UCSD-AML1 (cell line): ENCODE data around the gene PVALEF.
A peak's percentile ranks its signal among the peaks of the same experiment; 100 is the strongest.

Experiments used
- DNase-seq: peaks from one replicate; lab custom pipeline; 2025; ENCODE audit not compliant: unreplicated experiment; lab: John Stamatoyannopoulos, UW

PVALEF gene

DNA sequence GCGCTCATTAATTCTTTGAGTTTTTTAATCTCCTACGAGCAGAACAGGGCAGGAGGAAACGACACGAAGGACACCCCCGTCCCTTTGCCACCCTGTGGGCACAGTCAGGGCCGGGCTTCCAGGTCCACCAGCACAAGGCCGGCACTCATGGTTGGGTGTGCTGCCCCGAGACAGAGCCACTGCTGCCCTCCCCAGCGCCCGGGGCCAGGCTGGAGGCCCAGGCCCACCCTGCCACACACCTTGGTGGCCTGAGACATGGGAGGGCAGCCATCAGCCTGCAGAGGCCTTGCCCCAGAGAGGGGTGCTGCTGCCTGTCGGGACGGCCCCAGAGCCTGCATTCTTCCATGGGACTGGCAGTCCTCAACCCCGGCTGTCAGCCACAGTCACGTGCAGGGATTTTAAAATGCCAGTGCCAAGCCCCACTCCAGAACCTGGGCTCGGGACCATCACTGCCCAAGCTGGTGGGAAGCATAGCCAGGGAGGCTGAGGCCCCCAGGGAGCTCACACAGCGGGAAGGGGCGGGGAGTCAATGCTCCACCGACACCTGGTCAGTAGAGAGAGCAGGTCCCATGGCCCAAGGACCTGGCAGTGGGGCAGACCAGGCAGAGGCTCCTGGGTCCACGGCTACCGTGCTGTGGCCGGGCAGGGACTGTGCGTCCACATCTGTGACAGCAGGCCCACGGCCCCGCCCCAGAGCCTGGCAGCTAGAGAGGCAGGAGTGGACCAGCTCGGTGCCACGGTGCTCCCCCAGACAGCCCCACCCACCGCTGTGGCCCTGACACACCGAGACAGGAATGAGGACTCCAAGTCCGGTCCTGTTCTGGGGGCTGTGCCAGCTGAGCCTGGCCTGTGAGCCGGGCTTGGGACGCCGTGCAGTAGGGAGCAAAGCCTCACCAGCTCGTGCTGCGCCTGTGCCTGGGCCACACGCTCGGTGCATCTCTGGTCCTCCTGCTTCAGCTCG lies 29.9 kb downstream of the PVALEF start:
- DNase-seq, result no peak

DNA sequence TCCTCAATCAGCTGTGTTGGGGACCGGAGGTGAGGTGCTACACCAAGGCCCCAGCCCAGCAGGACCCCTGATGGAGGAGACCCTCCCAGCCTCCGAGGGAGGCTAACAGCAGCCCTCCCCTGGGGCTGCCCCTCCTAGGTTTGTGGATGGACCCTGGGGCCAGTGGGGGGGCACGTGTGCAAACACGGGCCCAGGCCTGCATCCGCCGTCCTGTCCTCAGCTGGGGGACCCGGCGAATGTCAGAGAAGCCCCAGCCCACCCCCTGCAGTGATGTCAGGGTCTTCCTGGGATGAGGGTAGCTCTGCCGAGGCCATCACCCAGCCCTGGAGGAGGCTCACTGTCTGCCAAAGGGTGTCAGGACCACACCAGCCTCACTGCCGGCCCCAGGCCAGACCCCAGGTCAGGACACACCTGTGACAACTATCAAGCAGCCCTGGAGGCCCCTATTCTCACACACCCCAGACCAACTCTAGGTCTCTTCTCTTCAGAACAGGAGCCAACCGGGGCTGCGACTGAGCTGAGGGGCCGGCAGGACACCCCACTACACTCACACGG lies 30.7 kb downstream of the PVALEF start:
- DNase-seq, result no peak

DNA sequence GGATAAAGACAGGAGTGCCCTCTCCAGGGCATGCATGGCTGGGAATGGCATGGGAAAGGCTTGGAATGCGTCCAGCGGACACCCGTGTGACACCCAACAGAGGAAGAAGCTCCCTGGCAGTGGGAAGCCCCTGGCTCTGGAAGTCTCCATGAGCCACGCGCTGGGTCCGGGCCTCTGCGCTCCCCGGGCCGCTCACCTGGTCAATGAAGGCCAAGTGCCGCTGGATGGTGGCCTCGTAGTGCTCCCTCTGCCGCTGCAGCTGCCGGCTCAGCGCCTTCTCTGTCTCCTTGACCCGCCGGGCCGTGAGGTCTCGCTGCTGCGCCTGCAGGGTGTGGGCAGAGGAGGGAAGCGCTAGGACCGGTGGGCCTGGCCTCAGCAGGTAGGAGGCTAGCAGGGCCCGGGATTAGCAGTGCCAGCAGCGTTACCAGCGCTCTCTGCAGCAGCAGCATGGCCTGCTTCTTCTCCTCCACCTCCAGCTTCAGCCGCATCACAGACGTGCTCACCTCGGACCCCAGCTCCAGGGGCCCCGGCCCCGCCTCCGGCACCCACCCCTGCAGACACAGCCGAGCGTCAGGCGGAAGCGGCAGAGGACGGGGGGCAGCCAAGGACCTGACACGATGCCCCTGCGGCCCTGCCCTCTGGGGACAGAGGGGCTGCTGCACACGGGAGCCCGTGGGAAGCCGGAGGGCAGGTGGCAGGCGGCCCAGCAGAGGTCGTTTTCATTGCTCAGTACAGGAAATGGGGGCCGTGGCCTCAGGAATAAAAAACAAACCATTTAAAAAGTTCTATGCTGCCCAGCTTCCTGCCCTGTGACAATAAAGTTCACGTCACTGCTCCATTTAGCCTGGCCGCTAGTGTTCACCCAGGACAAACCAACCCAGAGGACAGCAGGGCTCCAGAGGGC lies 31.4 kb downstream of the PVALEF start:
- DNase-seq, result no peak

DNA sequence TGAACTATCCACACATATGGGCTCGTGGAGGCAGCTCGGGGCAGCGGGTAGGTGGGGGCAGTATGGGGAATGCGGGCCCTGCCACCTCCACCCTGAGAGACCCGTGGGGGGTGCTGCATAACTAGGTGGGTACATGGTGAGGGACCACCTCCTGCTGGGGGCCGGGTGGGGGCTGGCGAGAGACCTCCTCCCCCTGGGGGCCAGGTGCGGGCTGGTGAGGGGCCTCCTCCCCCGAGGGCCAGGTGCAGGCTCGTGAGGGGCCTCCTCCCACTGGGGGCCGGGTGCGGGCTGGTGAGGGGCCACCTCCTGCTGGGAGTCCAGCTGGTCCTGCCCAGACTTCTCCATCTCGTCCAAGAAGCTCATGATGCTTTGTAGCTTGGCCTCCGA lies 32.1 kb downstream of the PVALEF start:
- DNase-seq, result no peak

DNA sequence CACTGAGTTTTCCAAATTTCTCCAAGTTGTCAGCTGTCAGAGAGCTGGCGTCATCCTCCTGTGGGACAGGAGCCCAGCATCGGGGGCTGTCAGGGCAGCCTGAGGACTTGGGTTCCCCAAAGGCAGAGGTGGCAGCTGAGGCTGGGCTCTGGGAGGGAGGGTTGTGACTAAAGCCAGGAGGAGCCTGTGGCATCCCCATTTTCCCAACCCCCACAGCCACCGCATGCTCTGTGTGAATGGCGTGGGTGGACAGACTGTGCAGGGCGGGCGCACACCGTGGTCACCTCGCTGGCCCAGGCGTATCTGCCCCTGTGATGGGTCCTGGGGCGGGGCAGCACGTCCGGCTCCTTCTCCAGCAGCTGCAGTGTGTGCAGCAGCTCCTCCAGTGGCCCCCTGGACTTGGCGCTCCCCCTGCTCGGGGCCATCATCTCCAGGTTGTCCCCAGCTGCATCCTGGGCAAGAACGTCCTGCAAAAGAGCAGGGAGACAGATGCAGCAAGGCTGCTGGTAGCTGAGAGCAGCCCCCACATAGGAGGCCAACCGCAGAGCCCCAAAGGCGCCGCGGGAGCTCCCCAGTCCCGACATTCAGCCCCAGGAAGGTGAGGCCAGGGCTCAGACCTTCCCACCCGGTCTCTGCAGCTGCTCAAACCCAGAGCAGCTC lies 32.7 kb downstream of the PVALEF start:
- DNase-seq, result no peak

DNA sequence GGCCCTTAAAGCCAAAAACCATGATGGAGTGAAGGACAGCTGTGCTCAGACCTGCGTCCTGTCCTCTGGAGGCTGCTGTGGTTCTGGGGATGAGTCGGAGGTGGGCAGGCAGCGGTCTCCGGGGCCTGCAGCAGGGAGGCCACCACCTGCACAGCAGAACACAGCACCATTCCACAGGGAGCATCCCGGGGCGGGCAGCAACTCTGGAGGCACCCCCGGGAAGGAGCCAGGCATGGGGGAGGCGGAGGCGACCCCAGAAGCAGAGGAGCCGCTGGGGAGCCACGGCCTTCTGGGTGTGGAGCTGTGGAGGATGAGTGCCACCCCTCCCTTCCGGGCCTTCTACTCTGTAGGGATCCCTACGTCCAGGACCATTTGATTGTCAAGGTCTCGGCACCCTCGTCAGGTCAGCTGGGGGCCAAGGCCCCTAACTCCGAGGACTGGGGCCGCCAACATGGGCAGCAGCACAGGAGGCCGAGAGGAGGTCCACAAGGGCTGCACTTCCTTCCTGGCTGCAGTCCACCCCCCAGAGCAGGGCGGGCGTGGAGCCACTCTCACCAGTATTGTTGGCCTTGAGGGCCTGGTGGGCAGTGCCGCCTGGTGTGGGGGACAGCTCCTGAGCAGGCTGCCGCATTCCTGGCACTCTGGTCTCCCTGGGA lies 33.6 kb downstream of the PVALEF start:
- no peak for DNase-seq

DNA sequence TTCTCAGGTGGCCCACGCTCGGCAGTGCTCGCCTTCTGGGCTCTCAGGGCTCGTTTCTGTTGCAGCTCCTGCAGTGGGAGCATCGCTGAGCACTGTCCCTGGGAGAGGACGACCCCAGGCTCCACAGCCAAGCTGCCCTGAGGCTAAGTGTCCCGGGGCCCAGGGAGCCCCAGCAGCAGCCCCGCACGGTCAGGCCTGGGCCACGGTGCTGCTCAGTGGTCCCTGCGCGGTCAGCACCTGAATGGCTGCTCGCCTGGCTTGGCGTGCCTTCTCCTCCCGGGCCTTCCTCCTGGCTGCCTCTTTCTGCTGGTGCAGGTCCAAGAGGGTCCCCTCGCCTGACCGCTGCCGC lies 34.1 kb downstream of the PVALEF start:
- DNase-seq, result no peak

DNA sequence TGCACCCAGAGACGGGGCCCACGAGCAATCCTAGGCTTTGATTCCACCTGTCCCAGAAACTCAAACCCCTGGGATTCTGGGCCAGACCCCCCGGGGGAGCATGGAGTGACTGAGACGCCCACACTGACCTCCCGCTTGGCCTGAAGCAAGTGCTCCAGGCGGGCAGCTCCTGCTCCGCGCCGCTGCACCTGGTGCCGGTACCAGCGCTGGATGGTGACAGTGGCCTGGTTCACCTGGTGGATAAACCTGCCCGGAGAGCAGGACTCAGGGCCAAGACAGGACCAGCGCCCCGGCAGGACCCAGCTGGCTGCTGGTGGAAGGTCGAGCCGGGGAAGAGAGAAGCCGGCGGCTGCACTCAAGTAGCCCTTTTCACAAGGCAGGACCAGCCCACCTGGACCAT lies 34.9 kb downstream of the PVALEF start:
- no peak for DNase-seq

DNA sequence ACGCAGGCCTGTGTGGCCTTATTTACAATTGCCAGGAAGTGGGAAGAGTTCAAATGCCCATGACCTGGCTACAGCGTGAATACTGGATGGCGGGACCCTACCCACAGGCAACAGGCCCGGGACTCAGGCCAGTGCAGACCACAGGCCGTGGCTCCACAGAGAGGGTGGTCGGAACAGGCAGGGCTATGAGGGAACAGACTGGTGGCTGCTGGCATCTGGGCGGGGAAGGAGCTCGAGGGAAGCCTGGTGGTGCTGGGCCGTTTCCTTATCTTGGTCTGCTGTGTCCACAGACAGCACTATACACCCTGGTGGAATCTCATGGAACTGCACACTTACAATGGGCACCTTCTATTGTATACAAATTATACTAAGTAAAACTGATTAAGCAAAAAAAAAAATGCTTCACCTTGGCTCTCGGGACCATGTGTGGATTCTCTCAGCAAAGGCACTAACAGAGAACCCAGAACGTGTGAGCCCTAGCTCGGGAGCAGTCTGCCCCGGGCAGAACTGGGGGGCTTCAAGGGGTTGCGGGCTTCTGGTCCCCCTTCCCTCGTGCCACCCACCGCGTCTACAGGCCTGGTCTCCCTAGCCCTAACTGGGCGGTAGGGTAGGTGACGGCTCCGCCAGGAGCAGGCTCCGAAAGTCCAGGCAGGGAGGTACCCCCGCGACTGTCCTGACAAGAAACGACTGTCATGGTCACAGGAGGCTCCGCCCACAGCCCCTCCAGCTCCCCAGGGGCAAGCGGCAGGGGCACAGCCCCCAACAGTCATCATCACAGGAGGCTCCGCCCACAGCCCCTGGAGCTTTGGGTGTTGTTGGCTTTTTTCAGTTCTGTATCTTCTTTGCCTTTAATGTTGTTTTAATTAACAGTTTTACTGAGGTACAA lies 35.6 kb downstream of the PVALEF start:
- DNase-seq, result peak; percentile 74

DNA sequence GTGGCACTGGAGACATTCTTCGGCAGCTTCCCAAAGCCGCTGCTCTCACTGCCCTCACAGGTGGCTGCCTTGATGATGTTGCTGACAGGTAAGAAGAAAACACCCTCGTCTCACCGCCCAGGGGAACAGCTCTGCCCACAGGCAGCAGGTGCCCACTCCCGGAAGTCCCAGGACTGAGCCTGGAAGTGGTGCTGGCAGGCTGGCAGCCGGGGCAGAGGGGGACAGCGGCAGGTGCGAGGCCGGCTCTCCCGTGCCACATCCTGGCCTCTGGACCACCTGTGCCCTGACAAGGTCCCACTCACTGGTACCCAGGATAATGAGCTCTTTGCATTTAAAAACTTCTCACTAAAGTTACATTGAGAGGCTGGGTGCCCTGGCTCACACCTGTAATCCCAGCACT lies 37.0 kb downstream of the PVALEF start:
- DNase-seq, result no peak

DNA sequence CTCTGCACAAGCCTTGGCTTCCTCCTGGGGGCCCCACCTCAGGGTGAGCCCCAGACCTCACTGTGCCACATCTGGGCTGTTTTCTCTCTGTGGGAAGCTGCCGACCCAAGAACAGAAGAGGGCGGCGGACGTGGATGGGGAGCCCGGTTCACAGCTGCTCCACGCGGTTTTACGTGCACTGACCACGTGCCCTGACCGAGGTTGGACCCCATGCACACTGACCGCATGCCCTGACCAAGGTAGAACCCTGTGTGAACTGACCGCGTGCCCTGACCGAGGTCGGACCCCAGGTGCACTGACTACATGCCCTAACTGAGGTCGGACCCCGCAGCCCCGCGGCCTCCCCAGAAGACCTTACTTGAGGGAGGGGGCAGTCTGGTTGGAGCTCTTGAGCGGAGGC lies 37.8 kb downstream of the PVALEF start:
- DNase-seq, result no peak

DNA sequence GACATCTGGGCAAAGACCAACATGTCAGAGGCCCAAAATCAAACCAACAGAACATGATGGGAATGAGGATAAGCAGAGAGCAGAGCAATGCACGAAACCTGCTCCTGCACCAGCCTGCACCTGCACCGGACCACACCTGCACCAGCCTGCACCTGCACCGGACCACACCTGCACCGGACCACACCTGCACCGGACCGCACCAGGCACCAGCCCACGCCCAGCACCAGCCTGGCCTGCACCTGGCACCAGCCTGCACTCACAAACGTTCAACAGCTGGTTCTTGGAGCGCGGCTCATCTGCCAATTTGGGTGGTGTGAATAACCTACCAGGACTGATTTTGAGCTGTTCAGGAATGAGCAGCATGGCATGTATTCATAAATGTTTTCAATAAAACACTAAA lies 39.3 kb downstream of the PVALEF start:
- DNase-seq, result no peak

DNA sequence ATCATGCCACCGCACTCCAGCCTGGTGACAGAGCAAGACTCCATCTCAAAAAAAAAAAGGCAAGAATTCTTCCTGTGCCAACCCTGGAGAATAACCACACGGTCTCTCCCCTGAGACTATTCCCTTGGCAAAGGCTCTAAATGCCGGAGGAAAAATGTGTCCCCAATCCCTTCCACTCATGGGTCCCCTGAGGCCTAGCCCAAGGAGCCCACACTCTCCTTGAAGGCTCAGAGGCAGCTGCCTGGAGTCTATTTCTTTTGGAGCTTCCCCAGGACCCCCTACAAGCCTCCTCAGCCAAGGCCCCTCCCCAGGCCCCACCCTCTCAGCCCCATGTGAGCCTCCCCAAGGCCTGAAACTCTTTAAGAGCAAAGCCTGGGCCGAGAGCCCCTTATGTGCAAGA lies 40.9 kb downstream of the PVALEF start:
- no peak for DNase-seq

DNA sequence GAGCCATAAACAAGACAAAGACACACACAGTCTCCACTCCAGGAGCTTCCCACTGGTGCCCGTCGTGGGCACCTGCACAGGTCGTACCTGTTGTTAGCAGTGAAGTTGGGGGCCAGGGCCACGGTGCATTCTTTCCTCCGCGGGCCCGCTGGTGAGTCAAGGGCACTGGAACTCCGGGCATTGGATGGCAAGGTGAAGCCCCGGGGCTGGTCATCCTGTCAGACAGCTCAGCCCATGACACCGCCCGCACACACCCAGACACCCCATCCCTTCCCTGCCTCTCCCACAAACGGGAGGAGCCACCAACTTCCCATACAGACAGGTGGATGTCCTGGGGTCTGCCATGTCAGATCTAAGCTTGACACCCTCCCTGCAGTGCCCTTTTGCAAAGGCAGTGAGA lies 41.4 kb downstream of the PVALEF start:
- no peak for DNase-seq

DNA sequence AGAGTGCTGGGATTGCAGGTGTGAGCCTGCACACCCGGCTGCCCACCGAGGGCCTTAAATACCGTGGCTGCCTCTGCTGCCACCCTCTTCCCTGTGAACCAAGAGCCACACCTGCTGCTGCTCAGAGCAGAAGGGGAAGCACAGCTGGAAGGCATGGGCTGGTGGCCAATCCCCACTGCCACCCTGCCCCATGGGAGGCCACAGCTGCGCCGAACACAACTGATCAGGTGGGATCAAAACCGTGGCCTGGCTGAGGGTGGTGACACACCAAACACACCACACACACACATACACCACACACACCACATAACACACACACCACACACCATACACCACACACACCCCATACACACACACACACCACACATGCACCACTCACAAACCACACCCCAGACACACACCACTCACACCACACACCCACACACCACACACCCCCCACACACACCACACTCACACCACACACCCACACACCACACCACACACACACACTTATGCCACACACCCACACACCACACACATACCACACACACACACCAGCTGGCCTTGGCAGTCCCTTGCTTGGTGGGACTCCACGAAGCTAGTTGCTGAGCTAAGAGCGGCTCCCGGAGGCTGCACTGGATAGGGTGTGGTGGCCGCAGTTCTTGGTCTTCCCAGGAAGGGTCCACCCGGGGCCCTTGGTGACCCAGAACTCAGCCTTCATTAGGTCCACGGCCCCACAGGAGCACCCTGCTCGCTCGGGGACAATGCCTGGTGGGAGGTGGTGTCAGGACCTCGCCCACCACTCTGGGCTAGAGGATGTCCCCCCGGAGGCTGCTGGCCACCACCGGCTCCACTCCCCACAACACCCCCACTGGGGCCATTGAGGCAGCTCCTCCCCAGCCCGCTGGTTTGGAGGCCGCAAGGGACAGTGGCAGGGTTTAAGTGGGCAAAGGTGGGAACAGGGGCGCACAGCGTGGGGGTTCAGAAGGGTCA lies 42.6 kb downstream of the PVALEF start:
- DNase-seq, result no peak

DNA sequence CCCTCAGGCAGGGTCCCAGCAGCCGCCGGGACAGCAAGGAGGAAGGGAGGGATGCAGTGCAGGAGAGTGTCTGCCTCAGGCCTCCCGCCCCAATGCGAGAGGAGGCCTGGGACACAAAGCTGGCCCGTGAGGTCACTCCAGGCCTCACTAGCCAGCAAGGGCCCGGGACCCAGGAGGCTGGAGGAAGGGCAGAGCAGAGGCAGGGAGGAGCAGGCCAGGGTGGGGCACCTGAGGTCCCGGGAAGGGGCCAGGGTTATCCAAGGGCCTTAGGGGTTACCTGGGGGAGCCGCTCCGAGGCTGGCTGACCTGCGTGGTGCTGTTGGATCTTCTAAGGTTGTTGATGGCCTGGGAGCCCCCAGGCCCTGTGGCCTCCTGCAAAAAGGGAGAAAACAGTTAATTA lies 43.3 kb downstream of the PVALEF start:
- no peak for DNase-seq

DNA sequence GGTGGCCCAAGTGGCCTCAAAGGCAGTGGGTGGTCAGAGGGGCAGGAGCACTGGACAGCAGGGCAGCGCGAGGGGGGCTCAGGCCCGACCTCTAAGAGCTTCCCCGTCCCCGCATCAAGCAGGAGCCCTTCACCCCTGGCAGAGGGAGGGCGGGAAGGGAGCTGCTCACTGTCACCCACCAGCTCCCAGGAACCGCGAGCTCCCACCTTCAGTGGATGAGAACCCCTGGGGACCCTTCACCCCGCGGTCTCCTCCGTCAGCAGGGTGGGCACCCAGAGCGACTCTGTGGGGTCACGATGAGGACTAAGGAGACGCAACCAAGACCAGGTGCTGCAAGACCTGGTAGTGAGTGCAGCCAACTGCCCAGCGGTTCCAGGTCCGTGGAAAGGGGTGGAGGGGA lies 43.8 kb downstream of the PVALEF start:
- DNase-seq, result no peak

DNA sequence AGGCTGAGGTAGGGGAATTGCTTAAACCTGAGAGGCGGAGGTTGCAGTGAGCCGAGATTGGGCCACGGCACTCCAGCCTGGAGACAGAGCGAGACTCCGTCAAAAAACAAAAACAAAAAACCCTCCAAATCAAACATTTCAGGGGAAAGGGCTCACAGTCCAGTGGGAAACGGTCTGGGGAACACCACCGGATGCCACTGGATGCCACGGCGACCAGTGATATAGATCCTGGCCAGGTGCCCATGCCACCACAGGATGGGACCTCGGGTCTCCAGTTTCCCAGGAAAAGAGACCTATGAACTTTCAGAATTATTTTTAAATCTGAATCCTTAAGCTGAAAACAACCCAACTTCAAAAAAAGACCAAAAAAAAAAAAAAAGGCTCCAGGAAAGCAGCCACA lies 45.2 kb downstream of the PVALEF start:
- no peak for DNase-seq

DNA sequence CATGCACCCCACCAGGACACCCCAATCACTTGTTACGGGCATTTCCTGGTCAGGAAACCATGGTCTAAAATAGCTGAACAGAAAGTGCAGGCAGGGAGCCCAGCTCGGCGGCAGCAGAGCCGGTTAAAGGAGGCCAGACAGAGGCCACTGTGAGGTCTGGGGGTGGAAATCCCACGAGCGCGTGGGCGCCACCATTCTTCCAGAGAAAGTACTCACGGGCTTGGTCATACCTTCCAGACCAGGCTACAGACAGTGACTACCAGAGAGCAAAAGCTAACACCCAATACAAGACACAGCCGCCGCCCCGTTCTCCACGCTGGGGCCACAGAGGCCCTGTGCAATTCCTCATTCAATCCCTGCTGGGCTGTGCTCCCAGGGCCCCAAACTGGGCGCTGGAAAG lies 45.6 kb downstream of the PVALEF start:
- DNase-seq, result peak; percentile 56
